ENCODE measurements around the gene NCBP3.

NCBP3 gene

GRCh38 chr17:3826191-3826590 lies 19.9 kb downstream of the NCBP3 start:
- no peak overlapping the region for H3K27ac ChIP-seq (ENCODE audit: low read length)
- TF ChIP-seq EZH2 (optimal IDR thresholded peaks at IDR 0.05; ENCODE audit: low read depth, low read length) (no peak), CTCF (IDR thresholded peaks at IDR 0.05; ENCODE audit: low read length) (no peak), EZH2phosphoT487 (IDR thresholded peaks at IDR 0.05; ENCODE audit: low read length) (no peak)
- H3K4me2 ChIP-seq (ENCODE audit: low read depth, low read length), result no peak overlapping the region
- DNase-seq, result no peak
- no peaks in the 10 kb centered on the region for H3K79me2 ChIP-seq (ENCODE audit: low read length)
- no peaks in the 10 kb centered on the region for H3K9me3 ChIP-seq (replicated peaks; ENCODE audit: insufficient read depth, low read length)
- H4K20me1 ChIP-seq (ENCODE audit: insufficient read depth, low read length), result no peaks in the 10 kb centered on the region
- no peak overlapping the region for H3K4me3 ChIP-seq (ENCODE audit: low read length)
- H3F3A ChIP-seq (ENCODE audit: insufficient read depth, low read length), result no peaks in the 10 kb centered on the region
- H3K36me3 ChIP-seq (replicated peaks; ENCODE audit: insufficient read depth, low read length), result peaks cover 19% of the 10 kb centered on the region
- no peak overlapping the region for H3K9ac ChIP-seq (ENCODE audit: low read length)
- no peaks in the 10 kb centered on the region for H3K4me1 ChIP-seq (ENCODE audit: low read length)
- H3K27me3 ChIP-seq (replicated peaks; ENCODE audit: insufficient read depth, low read length), result no peaks in the 10 kb centered on the region
- H2AFZ ChIP-seq (ENCODE audit: low read length), result no peak overlapping the region
- H3K9me2 ChIP-seq (replicated peaks; ENCODE audit: insufficient read depth, low read length), result no peaks in the 10 kb centered on the region

- Histone ChIP-seq H3K4me1 (ENCODE audit: low read length) (no peaks in the 10 kb centered on the region), H3K9me3 (replicated peaks; ENCODE audit: insufficient read depth, low read length) (no peaks in the 10 kb centered on the region), H4K20me1 (ENCODE audit: insufficient read depth, low read length) (no peaks in the 10 kb centered on the region), H3K27me3 (replicated peaks; ENCODE audit: insufficient read depth, low read length) (no peaks in the 10 kb centered on the region), H3K27ac (ENCODE audit: low read length) (no peak overlapping the region), H3K4me3 (ENCODE audit: low read length) (no peak overlapping the region), H3K36me3 (replicated peaks; ENCODE audit: insufficient read depth, low read length) (peaks cover 14% of the 10 kb centered on the region), H3K4me2 (ENCODE audit: low read depth, low read length) (no peak overlapping the region), H2AFZ (ENCODE audit: low read length) (no peak overlapping the region), H3K9me2 (replicated peaks; ENCODE audit: insufficient read depth, low read length) (no peaks in the 10 kb centered on the region), H3F3A (ENCODE audit: insufficient read depth, low read length) (no peaks in the 10 kb centered on the region), H3K79me2 (ENCODE audit: low read length) (no peaks in the 10 kb centered on the region), H3K9ac (ENCODE audit: low read length) (no peak overlapping the region)
- no peak for TF ChIP-seq CTCF (IDR thresholded peaks at IDR 0.05; ENCODE audit: low read length)
- TF ChIP-seq EZH2 (optimal IDR thresholded peaks at IDR 0.05; ENCODE audit: low read depth, low read length), result no peak
- TF ChIP-seq EZH2phosphoT487 (IDR thresholded peaks at IDR 0.05; ENCODE audit: low read length), result no peak
- no peak for DNase-seq
Measured at GRCh38 chr17:3821101-3821500, 24.9 kb downstream of the NCBP3 start.

GRCh38 chr17:3818786-3819185 lies 27.3 kb downstream of the NCBP3 start:
- no peak overlapping the region for H3K9ac ChIP-seq (ENCODE audit: low read length)
- no peaks in the 10 kb centered on the region for H3F3A ChIP-seq (ENCODE audit: insufficient read depth, low read length)
- no peak overlapping the region for H2AFZ ChIP-seq (ENCODE audit: low read length)
- no peaks in the 10 kb centered on the region for H4K20me1 ChIP-seq (ENCODE audit: insufficient read depth, low read length)
- TF ChIP-seq CTCF (IDR thresholded peaks at IDR 0.05; ENCODE audit: low read length) (no peak), EZH2 (optimal IDR thresholded peaks at IDR 0.05; ENCODE audit: low read depth, low read length) (no peak), EZH2phosphoT487 (IDR thresholded peaks at IDR 0.05; ENCODE audit: low read length) (no peak)
- DNase-seq, result no peak
- H3K9me2 ChIP-seq (replicated peaks; ENCODE audit: insufficient read depth, low read length), result no peaks in the 10 kb centered on the region
- H3K4me3 ChIP-seq (ENCODE audit: low read length), result no peak overlapping the region
- H3K27me3 ChIP-seq (replicated peaks; ENCODE audit: insufficient read depth, low read length), result no peaks in the 10 kb centered on the region
- H3K27ac ChIP-seq (ENCODE audit: low read length), result no peak overlapping the region
- no peak overlapping the region for H3K4me2 ChIP-seq (ENCODE audit: low read depth, low read length)
- peaks cover 13% of the 10 kb centered on the region for H3K36me3 ChIP-seq (replicated peaks; ENCODE audit: insufficient read depth, low read length)
- H3K9me3 ChIP-seq (replicated peaks; ENCODE audit: insufficient read depth, low read length), result no peaks in the 10 kb centered on the region
- no peaks in the 10 kb centered on the region for H3K4me1 ChIP-seq (ENCODE audit: low read length)
- no peaks in the 10 kb centered on the region for H3K79me2 ChIP-seq (ENCODE audit: low read length)

All from MM.1S (cell line).